ENCODE data around the gene CACNB4.
A peak's percentile ranks its signal among the peaks of the same experiment; 100 is the strongest.
"Not testable (repeated sequence)": the region's sequence is repeated elsewhere in the genome, so short reads cannot be mapped to it uniquely, and the experiment has no call there.

Gene CACNB4

GRCh38 chr2:152015552-152015951 lies 83.3 kb downstream of the CACNB4 start:
- no peak for DNase-seq

GRCh38 chr2:152012697-152013096 lies 86.1 kb downstream of the CACNB4 start:
- no peak for DNase-seq

GRCh38 chr2:152011724-152012123 lies 87.1 kb downstream of the CACNB4 start:
- DNase-seq = no peak

GRCh38 chr2:152005607-152006006 lies 93.2 kb downstream of the CACNB4 start:
- no peak for DNase-seq

- not testable (repeated sequence) for DNase-seq
These were observed 95.6 kb downstream of the CACNB4 start for GRCh38 chr2:152003283-152003682.

- DNase-seq = peak; percentile 17 to 41
These were observed 99.8 kb downstream of the CACNB4 start for GRCh38 chr2:151999053-151999452.

GRCh38 chr2:151996243-151997003 lies 102.4 kb downstream of the CACNB4 start:
- no peak for DNase-seq

GRCh38 chr2:151995161-151995557 lies 103.7 kb downstream of the CACNB4 start:
- no peak for DNase-seq

- not testable (repeated sequence) for DNase-seq
These were observed 104.7 kb downstream of the CACNB4 start for GRCh38 chr2:151994178-151994577.

- DNase-seq = no peak
These were observed 107.8 kb downstream of the CACNB4 start for GRCh38 chr2:151991010-151991409.

GRCh38 chr2:151989378-151989777 lies 109.5 kb downstream of the CACNB4 start:
- DNase-seq = no peak

GRCh38 chr2:151987484-151987883 lies 111.4 kb downstream of the CACNB4 start:
- no peak for DNase-seq

- no peak for DNase-seq
These were observed 114.3 kb downstream of the CACNB4 start for GRCh38 chr2:151984424-151985083.

GRCh38 chr2:151983221-151983620 lies 115.6 kb downstream of the CACNB4 start:
- no peak for DNase-seq

- no peak for DNase-seq
These were observed 117.0 kb downstream of the CACNB4 start for GRCh38 chr2:151981886-151982285.

- no peak for DNase-seq
These were observed 119.2 kb downstream of the CACNB4 start for GRCh38 chr2:151979694-151980093.

- no peak for DNase-seq
These were observed 120.1 kb downstream of the CACNB4 start for GRCh38 chr2:151978709-151979108.

GRCh38 chr2:151977631-151978030 lies 121.2 kb downstream of the CACNB4 start:
- no peak for DNase-seq

GRCh38 chr2:151976945-151977353 lies 121.9 kb downstream of the CACNB4 start:
- DNase-seq = no peak

- no peak for DNase-seq
These were observed 123.1 kb downstream of the CACNB4 start for GRCh38 chr2:151975460-151976414.

GRCh38 chr2:151974988-151975387 lies 123.9 kb downstream of the CACNB4 start:
- DNase-seq = no peak

- DNase-seq = peak; percentile 27 to 58
These were observed 125.0 kb downstream of the CACNB4 start for GRCh38 chr2:151973901-151974199.

Data from SHP77 (cell line).